NCI-H524 treated with DMSO at 0.1 percent for 48 hours (cell line): ENCODE results near the gene CEACAM18.
"Not testable (repeated sequence)": the region's sequence is repeated elsewhere in the genome, so short reads cannot be mapped to it uniquely, and the experiment has no call there.

Experiments used
- DNase-seq: peaks from one replicate; lab custom pipeline; 2025; lab: John Stamatoyannopoulos, UW

CEACAM18 gene

DNA sequence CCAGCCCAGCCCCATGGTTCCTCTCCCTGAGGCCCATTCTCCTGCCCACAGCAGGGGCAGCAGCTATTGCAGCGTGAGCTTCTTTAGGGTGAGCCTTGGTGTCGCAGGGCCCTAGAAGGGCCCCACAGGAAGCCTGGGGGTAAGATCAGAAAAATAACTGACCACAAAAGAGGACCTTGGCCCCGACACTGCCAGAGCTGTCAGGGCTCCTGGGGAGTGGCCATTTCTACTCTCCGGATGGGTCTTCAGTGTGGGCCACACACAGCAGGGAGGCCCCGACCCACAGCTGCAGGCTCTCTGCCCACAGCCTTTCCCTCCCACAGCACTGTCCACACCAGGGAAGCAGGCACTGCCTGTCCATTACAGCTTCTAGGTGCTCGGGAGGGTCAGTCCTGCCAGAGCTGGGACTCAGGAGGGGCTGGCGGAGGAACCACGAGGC lies 16.6 kb upstream of the CEACAM18 start:
- no peak for DNase-seq

- no peak for DNase-seq
Observed at GRCh38 chr19:51462276-51462675, 16.1 kb upstream of the CEACAM18 start.

GRCh38 chr19:51462681-51463080 lies 15.7 kb upstream of the CEACAM18 start:
- no peak for DNase-seq

DNA sequence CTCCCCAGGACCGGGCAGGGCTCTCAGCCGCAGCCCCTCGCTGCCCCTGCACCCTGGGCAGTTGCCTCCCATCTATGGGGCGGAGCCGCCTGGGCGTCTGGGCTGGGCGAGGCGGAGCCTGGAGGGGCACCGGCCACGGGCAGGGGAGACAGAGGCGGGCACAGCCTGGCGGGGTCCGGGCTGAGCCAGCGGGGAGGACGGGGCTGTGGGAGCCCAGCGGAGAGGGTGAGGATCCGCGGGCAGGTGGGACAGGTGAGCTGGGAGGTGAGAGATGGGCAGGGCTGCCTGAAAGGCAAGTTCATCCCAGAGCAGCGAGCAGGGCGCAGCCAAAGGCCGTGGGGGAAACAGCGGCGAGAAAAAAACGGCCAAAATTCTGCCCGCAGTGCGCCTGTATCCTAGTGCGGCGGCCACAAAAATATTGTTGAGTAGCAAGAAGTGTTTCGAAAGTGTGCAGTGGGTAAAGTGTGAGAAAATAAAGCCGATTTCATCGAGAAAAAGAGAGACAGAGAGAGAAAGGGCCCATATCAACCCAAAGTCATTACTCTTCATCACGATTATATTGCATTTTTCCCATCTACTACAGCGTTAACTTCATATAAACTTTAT lies 14.3 kb upstream of the CEACAM18 start:
- not testable (repeated sequence) for DNase-seq

DNA sequence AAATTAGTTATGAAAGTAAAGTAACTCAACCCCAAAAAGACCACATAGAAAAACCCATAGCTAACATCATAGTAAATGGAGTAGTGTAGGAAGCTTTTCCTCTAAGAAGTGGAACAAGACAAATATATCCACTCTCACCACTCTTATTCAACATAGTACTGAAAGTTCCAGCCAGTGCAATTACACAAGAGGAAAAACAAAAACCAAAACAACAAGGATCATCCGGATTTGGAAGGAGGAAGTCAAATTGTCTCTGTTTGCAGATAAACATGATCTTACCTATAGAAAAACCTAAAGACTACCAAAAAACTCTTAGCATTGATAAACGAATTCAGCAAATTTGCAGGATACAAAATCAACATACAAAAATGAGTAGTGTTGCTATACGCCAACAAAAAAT lies 11.6 kb upstream of the CEACAM18 start:
- no peak for DNase-seq

GRCh38 chr19:51467864-51468544 lies 10.3 kb upstream of the CEACAM18 start:
- no peak for DNase-seq

DNA sequence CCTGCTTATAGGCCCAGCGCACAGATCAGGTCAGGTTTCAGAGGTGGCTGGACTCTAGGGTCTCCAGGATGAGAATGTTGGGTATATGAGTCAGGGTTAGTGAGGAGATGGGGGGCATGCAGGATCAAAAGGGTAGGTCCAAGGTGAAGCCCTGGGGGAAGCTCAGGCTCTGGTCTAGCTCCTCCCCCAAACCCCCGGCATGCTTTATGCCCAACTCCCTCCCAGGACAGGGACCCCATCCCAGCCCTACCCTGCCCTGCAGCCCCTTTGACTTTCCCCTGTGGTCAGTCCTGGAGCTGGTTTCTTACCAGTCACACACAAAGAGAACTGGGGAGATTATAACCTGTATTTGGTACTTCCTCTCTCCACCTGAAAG lies 9.8 kb upstream of the CEACAM18 start:
- no peak for DNase-seq

GRCh38 chr19:51469162-51469561 lies 9.2 kb upstream of the CEACAM18 start:
- no peak for DNase-seq

DNA sequence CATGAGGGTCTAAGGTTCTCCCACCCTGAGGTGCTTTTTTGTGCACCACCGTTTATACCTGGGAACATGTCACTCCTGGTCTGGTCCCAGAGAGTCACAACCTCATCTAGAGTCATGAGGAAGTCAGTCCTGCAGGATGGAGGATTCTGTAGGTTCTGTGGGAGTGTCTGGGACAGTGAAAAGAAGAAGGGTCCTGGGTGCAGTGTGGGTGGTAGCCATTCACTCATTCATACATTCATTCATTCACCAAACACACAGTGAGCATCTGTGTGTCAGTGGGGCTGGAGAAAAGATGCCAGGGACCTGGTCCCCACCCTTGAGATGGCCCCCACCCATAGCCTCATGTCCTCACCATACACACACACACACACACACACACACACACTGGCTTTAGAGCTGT lies 8.7 kb upstream of the CEACAM18 start:
- no peak for DNase-seq

DNA sequence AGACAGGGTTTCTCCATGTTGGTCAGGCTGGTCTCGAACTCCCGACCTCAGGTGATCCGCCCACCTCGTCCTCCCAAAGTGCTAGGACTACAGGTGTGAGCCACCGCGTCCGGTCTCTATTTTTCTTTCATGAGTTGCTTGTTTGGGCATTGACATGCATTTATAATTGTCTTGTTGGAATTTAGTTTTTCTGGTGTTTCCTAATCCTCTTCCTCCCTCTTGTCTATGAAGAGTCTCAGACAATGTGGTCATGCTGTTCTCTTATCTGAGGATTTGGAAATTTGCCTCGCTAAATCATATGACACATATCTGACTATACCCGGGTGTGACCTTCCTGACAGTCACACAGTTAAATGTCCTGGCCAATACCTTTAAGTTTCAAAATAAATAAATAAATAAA lies 7.4 kb upstream of the CEACAM18 start:
- DNase-seq, result no peak

GRCh38 chr19:51471527-51471926 lies 6.8 kb upstream of the CEACAM18 start:
- no peak for DNase-seq

GRCh38 chr19:51472607-51473006 lies 5.7 kb upstream of the CEACAM18 start:
- no peak for DNase-seq

- DNase-seq, result no peak
Observed at GRCh38 chr19:51473009-51473707, 5.2 kb upstream of the CEACAM18 start.

DNA sequence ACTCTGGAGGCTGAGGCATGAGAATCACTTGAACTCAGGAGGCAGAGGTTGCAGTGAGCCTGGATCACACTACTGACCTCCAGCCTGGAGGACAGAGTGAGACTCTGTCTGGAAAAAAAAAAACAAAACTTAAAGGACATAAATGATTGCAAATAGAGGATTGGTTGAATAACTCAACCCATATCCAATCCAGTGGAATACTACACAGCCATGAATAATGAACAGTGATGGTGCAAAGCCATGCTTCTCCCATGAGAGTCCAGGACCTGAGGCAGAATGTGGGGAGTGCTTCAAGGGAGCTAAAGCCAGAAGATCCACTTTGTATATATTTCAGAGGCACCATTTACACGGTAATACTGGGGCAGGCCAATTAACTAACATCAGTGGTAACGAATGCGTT lies 2.2 kb upstream of the CEACAM18 start:
- no peak for DNase-seq

DNA sequence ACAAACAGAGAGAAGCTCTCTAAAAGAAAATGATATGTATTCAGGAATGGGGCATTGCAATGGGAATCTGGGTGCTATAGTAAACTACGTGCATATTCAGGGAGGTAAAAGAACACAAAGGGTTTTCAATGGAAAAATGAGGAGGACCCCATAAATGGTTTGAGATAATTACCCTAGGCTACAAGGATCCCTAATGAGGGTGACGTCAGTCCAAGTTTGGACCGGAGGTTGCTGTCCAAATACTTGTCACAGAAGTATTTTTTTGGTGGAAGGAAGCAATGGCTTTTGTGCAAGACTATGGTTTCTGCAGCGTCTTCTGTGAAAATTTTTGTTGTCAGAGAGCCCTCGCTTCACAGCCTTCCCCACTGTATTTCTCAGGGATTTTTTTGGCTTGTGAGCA lies 995 bp upstream of the CEACAM18 start:
- DNase-seq, result no peak

GRCh38 chr19:51479531-51480331 lies 1.4 kb downstream of the CEACAM18 start:
- no peak for DNase-seq

DNA sequence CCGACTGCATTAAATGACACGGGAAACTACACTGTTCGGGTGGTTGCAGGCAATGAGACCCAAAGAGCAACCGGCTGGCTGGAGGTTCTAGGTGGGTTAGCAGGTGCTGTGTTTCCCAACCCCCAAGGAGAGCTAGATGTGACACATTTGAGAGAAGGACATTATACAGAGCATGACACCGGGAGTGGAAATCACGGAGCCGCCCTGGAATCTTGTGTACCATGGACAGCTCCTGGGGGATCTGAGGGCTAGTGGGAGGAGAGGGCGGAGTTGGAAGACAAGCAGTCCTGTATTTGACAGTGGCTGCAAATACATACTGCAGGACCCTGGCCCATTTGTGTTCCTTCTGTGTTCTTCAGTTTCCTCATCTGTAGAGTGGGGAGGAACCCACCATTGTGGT lies 2.3 kb downstream of the CEACAM18 start:
- no peak for DNase-seq

GRCh38 chr19:51485960-51486660 lies 7.8 kb downstream of the CEACAM18 start:
- no peak for DNase-seq

DNA sequence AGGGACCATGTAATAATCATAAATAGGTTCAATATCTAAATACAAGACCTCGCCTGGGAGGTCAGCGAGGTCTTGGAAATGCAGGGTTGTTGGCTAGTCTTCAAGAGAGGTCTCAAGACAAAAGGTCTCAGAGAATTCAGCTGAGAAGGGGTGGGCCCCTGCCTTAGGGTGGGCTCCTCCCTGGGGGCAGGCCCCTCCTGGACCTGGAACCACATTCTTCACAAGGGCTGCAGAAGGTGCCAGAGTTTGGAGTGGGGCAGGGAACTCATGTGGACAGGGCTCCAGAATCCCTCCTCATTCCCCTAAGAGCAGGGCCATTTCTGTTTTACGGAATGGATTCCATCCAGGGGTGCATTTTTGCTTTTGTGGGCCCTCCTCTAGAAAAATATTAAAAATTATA lies 10.2 kb downstream of the CEACAM18 start:
- DNase-seq, result no peak

- DNase-seq, result no peak
Observed at GRCh38 chr19:51489113-51489512, 10.8 kb downstream of the CEACAM18 start.

DNA sequence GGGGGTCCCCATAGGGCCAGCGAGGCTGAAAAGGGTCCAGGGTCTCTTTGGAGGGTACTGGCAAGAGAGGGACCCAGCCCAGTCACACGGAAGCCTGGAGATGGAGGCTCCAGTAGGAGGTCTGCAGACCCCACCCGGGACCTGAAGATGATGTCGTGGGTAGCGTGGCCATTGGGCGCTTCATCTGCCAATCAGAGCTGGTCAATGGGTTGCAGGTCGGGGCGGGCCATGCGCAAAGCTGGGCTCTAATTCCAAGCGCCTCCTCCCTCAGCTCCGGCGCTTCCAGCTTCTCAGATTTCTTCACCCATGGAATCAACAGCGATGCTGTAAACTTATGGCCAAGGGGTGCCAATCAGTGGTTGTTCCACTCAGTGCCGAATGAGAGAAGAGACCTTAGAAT lies 12.3 kb downstream of the CEACAM18 start:
- no peak for DNase-seq

GRCh38 chr19:51491586-51491985 lies 13.2 kb downstream of the CEACAM18 start:
- DNase-seq, result no peak
